ENCODE results near the gene NAA50. TPM values are rescaled to one million over a fixed set of nuclear protein-coding genes. Genes with fewer than 3 reads are reported as not detected.

The NAA50 gene
- total RNA-seq, 4 donors from 2014 or later: 90.5 to 171 (median 121) TPM

GRCh38 chr3:113783463-113783862, 37.4 kb upstream of the NAA50 start:
- no peak for TF ChIP-seq POLR2A (IDR thresholded peaks at IDR 0.05)
- TF ChIP-seq, protein P1, sequence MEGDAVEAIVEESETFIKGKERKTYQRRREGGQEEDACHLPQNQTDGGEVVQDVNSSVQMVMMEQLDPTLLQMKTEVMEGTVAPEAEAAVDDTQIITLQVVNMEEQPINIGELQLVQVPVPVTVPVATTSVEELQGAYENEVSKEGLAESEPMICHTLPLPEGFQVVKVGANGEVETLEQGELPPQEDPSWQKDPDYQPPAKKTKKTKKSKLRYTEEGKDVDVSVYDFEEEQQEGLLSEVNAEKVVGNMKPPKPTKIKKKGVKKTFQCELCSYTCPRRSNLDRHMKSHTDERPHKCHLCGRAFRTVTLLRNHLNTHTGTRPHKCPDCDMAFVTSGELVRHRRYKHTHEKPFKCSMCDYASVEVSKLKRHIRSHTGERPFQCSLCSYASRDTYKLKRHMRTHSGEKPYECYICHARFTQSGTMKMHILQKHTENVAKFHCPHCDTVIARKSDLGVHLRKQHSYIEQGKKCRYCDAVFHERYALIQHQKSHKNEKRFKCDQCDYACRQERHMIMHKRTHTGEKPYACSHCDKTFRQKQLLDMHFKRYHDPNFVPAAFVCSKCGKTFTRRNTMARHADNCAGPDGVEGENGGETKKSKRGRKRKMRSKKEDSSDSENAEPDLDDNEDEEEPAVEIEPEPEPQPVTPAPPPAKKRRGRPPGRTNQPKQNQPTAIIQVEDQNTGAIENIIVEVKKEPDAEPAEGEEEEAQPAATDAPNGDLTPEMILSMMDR (IDR thresholded peaks at IDR 0.05): no peak
- no peaks in the 10 kb centered on the region for H3K27me3 ChIP-seq
- DNase-seq: no peak
- H3K27ac ChIP-seq: peak overlapping the region in 1 of 2 donors; percentile 52
- H3K4me1 ChIP-seq: no peaks in the 10 kb centered on the region
- no peak overlapping the region for H3K4me3 ChIP-seq
- H3K36me3 ChIP-seq: no peaks in the 10 kb centered on the region
- intact Hi-C loops (cut with DNase I; ENCODE audit: low total_unique reads): no loop called here
- H3K9me3 ChIP-seq: no peaks in the 10 kb centered on the region

DNA sequence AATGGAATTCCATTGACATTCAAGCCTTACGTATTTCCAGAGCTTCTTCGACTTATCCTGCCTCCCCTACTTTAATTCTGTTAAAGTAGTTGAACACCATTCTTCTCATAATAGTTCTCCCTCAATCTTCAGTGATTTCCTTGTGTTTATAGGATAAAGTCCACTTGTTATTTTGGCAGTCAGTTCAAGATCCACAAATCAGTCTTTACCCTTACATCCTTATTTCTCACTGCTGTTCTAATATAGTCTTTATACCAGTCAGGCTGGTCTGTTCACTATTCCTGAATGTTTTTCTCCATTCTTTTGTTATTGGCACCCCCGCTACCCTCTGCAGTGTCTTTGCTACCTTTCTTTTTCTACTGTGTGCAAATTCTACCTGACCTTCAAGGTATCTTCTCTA, 30.5 kb upstream of the NAA50 start:
- TF ChIP-seq POLR2A (IDR thresholded peaks at IDR 0.05): no peak
- TF ChIP-seq, protein P1 (IDR thresholded peaks at IDR 0.05): no peak
- no peaks in the 10 kb centered on the region for H3K4me1 ChIP-seq

DNA sequence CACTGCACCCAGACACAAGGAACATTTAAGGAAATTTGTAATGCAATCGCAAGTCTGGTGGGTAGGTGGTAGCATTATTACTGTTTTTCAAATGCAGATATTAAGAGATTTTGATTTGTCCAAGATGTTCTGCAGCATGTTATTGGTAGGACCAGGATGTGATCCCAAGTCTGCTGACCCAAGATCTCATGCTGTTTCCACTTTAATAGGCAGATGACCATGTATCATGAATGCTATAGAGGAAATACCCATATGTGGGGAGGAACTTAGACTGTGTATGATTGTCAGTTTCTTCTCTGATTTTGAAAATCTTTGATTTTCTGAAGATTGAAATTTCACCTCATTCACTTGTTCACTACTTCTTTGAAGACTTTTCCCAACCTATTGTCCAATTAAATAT, 29.5 kb upstream of the NAA50 start:
- DNase-seq: no peak
- intact Hi-C loops (cut with DNase I; ENCODE audit: low total_unique reads): no loop called here
- H3K36me3 ChIP-seq: no peaks in the 10 kb centered on the region
- no peaks in the 10 kb centered on the region for H3K4me1 ChIP-seq
- no peaks in the 10 kb centered on the region for H3K9me3 ChIP-seq
- no peaks in the 10 kb centered on the region for H3K27me3 ChIP-seq
- no peak overlapping the region for H3K4me3 ChIP-seq
- TF ChIP-seq, protein P1 (IDR thresholded peaks at IDR 0.05): no peak
- no peak for TF ChIP-seq POLR2A (IDR thresholded peaks at IDR 0.05)
- H3K27ac ChIP-seq: no peak overlapping the region

More for the DNA sequence above, 30.5 kb upstream of the NAA50 start:
- Histone ChIP-seq H3K27me3 (no peaks in the 10 kb centered on the region), H3K36me3 (no peaks in the 10 kb centered on the region), H3K27ac (no peak overlapping the region), H3K9me3 (no peaks in the 10 kb centered on the region), H3K4me3 (no peak overlapping the region)
- intact Hi-C loops (cut with DNase I; ENCODE audit: low total_unique reads): no loop called here
- no peak for DNase-seq

DNA sequence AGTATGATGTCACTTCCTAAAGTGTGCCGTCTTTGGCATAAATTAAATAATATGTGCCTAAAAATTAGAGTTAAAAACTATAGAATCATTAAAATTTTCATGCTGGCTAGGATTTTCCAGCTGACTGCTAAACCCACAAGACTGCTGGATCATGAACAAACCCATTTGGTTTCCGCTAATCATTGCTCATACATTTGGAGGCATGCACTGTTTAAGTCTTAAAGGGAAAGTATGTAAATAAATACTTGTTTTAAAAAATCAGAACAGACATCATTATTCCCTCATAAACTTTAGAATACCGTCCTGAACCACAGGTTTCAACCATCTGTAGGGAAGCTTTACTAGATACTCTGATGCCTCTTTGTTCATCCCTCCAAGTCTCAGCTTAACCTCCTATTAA, 27.3 kb upstream of the NAA50 start:
- Histone ChIP-seq H3K4me1 (no peaks in the 10 kb centered on the region), H3K4me3 (no peak overlapping the region), H3K27me3 (no peaks in the 10 kb centered on the region), H3K27ac (no peak overlapping the region), H3K9me3 (no peaks in the 10 kb centered on the region), H3K36me3 (no peaks in the 10 kb centered on the region)
- intact Hi-C loops (cut with DNase I; ENCODE audit: low total_unique reads): no loop called here
- no peak for DNase-seq
- TF ChIP-seq, protein P1 (IDR thresholded peaks at IDR 0.05): no peak
- no peak for TF ChIP-seq POLR2A (IDR thresholded peaks at IDR 0.05)

- no peak overlapping the region for H3K4me3 ChIP-seq
- H3K27me3 ChIP-seq: no peaks in the 10 kb centered on the region
- H3K4me1 ChIP-seq: no peaks in the 10 kb centered on the region
- intact Hi-C loops (cut with DNase I; ENCODE audit: low total_unique reads): no loop called here
- H3K27ac ChIP-seq: no peak overlapping the region
- no peaks in the 10 kb centered on the region for H3K9me3 ChIP-seq
- no peak for DNase-seq
- TF ChIP-seq, protein P1 (IDR thresholded peaks at IDR 0.05): no peak
- no peak for TF ChIP-seq POLR2A (IDR thresholded peaks at IDR 0.05)
- H3K36me3 ChIP-seq: no peaks in the 10 kb centered on the region
Measured at GRCh38 chr3:113771993-113772392, 25.9 kb upstream of the NAA50 start.
